Kasumi-1 (cell line): Measurements from ENCODE around the gene NFX1.

Source experiments
- DNase-seq, 2 experiments: peaks; one replicate each; lab custom pipeline; 2025; lab: John Stamatoyannopoulos, UW

NFX1 gene

DNA sequence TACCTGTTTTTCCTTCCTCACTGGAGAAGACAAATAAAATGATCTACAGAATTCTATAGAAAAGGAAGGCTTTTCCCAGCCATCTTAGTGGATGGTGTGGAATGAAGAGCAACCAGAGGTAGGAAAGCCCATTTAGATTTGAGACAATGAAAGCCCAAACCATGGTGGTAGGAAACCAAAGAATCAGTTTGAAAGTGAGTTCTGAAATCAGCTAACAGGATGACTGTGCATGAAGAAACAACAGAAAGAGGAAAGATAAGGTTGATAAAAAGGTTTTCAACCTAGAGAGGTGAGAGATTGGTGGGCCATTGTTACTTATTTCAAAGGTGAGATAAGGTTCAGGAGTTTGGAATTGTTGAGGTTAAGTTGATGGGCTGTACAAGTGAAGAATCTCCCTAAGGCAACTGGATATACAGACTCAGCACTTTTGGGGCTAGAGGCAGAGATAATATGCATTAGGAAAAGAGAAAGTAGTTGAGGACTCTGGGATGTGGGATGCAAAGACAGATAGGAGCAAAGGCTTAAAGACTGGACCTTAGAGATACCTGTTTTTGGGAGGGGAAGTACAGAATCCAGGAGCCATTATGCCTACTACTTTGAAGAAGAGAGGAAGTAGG lies 23.1 kb upstream of the NFX1 start:
- no peak for DNase-seq

DNA sequence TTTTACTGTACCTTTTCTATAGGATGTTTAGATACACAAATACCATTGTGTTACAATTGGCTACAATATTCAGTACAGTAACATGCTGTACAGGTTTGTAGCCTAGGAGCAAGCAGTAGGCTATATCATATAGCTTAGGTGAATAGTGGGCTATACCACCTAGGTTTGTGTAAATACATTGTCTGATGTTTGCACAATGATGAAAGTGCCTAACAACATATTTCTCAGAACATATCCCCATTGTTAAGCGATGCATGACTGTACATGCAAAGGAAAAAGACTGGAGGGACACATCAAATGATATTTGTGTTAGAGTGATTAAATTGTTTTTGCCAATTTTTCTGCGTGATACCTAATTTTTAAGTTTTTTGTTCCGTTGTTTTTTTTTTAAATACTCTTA lies 20.2 kb upstream of the NFX1 start:
- no peak for DNase-seq

DNA sequence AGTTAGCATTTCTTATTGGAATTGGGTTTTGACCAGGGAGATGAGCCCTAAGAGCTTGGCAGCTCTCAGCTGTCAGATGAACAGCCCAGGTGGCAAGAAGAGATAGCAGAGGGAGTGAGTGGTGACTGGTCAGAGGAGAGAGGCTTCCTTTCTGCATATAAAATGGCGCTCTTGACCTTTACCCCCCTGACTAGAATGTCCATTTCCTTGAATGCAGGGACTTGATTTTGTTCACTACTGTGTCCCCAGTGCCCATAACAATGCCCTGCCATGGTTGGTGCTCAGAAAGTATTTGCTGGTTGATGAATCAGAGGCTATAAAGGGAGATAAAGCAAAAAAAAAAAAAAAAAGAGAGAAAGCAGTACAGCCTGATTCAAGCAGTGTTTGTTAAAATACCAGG lies 18.3 kb upstream of the NFX1 start:
- no peak for DNase-seq

DNA sequence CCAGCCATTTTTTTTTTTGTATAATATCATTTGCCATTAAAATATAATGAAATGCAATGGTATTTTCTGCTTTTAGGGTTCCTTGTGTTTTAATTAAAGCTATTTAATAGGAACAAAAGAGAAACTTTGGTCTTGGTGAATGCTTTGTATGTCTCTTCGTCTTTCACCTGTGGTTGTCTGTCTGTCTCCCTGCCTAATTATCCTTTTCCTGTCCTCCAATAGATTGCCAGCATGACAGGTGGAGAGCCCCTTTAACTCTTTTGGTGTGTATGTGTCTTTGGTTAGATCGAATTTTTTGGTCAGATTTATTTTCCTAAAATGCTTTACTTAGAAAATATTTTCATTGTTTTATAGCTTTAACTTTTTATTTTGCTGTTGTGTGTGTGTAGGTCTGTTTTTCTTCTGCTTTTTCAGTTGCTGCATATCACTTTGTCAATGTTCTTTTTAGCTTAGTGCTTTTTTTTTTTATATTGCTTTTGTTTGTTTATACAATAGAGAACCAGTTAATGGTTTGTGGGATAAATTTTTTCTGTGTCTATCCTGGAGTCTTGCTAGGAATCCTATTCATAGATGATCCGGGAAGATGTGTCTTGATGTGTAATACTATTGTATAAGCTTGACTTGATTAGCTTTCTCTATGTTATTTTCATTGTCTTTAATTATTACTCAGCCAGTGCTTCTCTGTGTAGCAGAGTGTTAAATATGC lies 16.9 kb upstream of the NFX1 start:
- DNase-seq: no peak

DNA sequence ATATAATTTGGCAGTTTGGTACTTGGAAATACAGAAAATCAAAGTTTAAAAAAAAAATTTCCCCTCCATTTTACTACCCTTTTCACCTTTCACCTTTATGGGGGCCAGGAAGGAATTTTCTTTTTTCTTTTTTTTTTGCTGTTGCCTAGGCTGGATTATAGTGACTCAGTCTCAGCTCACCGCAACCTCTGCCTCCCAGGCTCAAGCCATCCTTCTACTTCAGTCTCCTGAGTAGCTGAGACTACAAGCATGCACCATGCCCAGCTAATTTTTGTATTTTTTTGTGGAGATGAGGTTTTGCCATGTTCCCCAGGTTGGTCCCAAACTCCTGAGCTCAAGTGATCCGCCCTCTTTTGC lies 16.4 kb upstream of the NFX1 start:
- DNase-seq: no peak

DNA sequence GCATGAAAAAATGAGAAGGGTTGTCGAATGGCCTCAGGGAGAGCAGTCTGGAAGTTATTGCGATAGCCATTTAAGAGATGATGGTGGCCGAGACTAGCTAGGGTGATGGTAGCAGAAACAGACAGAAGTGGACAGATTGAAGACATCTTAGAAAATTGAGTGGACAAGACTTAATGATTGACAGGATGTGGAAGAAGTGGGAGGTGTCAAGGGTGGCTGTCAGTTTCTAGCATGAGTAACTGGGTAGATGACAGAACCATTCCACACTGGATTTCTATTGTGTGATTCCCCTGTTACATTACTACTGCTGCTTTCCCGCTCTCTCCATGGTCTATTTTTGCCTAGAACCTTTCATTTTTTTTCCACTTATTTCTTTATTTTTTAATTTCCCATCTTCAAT lies 12.8 kb upstream of the NFX1 start:
- DNase-seq: no peak

DNA sequence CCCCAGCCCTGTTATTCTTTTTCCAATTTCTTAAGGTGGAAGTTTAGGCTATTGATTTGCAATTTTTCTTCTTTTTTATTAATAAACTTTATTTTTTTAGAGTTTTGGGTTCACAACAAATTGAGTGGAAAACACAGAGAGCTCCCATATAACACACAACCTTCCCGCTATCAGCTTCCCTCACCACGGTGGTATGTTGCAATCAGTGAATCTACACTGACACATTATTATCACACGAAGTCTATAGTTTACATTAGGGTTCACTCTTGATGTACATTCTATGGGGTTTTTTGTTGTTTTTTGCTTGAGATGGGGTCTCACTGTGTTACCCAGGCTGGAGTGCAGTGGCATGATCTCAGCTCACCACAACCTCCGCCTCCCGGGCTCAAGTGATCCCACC lies 4.8 kb upstream of the NFX1 start:
- DNase-seq: no peak

DNA sequence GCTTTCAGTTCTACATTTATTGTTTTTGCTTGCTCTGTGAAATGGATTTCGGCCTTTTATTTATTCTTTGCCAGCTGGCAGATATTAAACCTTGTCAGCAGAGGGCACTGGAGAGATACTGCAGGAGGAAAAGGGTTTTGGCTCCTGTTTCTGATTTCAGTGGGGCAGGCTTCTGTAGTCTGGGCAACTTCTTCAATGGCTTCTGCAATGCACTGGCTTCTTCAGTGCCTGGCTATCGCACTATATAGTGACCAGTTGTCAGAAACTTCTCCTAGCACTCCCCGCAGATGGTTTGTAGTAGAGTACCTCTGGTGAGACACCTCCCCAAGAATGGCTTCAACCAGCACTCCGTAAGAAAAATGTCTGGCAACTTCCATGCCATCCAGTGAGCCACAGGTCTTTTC lies 3.2 kb upstream of the NFX1 start:
- DNase-seq: peak; percentile 86 to 91

DNA sequence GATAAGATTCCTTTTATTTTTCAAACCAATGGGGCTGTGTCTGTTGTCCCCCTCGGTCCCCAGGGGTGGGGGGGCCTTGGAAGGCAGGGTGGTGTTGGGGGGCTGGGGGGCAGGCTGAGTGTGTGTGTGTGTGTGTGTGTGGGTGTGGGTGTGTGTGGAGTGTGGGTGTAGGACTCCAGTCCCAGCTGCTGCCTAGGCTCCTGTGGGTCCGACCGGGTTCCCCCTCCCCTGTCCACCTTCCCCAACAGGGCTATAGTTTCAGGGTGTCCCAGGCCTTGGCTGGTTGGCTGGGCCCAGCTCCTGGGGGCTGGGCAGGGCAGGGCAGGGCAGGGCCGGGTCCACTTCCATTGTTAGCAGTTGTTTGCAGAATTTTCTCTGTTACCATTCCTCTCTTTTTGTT lies 2.1 kb upstream of the NFX1 start:
- DNase-seq: no peak

DNA sequence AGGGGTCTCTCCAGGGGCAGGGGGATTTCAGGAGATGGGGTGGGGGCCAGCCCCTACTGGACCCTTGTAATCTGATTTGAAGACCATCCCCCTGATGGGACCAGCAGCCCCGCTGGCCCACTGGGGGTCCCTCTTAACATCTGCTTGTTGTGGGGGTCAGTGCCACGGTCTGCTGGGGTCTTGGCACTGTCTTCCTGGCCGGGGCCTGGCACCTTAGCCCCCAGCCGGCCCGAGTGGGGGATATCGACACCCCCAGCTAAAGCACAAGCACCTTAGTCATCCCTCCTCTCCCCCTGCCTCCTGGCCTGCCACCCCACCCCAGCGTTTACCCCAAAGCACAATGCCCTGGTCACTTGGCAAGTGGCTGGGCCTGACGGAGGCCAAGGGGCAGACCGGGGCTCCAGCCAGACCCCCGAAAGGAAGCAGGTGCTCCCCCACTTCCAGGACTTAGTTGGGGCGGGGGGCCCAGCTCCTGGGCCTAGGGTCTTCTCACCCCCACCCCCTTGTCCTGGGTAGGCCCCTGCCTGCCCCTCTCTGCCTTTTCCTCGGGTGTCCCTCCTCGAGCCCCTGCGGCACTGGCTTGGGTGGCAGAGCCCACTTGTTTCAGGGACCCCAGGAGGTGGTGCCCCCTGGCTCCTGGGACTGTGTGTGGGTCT lies 1.4 kb upstream of the NFX1 start:
- no peak for DNase-seq

DNA sequence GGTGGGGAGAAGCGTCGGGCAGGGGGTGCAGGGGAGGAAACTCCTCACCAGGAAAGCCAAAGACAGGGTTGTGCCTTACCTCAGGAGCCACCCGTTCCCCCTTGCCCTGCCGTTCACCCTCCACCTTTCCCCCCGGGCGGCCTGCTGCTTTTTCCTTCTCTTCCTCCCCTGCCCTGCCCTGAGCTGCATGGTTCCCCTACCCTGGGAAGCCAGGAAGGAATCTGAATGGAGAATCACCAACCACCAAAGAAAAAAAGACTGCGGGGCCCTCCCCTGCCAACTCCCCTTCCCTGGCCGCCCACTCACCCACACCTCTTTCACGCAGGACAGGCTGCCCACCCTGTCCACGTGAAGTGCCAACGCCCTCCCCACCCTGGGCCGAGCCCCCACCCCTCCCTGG lies 820 bp upstream of the NFX1 start:
- DNase-seq: no peak

DNA sequence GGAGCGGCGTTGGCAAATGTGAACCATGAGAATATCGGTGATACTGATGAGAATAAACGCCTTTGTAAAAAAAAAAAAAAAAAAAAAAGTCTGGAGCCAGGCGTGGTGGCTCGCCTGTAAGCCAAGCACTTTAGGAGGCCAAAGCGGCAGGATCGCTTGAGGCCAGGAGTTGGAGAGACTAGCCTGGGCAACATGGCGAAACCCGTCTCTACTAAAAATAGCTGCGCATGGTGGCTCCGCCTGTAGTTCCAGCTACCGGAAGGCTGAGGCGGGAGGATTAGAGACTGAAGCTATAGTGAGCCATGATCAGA lies 425 bp upstream of the NFX1 start:
- no peak for DNase-seq

DNA sequence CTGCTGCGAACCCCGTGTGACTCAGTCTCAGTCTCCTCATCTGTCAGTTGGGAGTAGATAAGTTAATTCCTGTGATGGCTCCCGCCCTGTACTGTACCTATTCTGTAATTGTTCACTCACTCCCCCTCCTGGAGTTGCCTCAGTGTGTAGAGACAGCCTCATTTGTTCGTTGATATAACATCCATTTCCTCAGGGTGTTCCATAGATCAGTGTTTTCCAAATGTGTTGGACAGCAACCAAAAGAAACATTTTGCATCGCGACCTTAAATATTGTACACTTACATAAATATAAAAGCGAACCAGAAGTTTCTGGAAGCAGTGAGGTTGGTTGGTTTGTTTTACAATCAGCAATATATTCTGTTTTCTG lies 698 bp downstream of the NFX1 start:
- peak in 1 of 2 experiments; percentile 28 for DNase-seq

DNA sequence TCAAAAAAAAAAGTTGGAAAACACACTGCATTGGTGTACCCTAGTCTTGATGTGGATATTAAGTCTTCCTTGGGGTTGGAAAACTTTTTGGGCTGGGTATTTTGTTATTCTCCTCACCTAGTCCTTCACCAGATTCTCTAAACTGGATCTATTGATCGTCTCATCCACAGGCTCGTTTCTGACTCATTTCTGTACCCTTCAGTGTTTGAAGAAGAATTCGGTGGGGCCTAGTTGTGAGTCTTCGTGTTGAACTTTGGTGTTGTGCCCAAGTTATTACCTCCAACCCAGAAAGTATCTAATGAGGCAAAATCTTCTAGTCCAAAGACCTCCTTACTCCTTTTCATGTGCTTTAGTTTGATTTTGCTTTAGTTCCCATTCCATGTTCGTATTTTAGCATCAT lies 1.6 kb downstream of the NFX1 start:
- no peak for DNase-seq

DNA sequence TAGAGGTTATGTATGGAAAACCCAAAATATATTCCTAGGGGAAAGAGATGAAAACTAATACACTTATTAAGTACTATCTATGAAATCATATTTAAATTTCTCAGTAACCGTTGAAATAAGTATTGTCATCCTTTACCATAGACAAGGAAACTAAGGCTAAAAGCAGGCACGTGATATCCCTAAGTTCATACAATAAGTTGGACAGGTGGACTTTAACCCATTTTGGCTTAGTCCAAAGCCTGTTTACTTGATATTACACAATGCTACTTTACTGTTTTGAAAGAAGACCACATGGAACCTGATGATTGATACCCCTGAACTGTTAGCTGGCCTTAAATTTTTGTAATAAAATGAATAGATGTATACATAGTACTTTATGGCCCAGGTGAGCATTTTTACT lies 3.5 kb downstream of the NFX1 start:
- no peak for DNase-seq

DNA sequence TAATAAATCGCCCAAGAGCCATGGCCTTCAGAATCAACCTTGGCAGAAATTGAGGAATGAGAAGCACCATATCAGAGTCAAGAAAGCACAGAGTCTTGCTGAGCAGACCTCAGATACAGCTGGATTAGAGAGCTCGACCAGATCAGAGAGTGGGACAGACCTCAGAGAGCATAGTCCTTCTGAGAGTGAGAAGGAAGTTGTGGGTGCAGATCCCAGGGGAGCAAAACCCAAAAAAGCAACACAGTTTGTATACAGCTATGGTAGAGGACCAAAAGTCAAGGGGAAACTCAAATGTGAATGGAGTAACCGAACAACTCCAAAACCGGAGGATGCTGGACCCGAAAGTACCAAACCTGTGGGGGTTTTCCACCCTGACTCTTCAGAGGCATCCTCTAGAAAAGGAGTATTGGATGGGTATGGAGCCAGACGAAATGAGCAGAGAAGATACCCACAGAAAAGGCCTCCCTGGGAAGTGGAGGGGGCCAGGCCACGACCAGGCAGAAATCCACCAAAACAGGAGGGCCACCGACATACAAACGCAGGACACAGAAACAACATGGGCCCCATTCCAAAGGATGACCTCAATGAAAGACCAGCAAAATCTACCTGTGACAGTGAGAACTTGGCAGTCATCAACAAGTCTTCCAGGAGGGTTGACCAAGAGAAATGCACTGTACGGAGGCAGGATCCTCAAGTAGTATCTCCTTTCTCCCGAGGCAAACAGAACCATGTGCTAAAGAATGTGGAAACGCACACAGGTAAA lies 4.5 kb downstream of the NFX1 start:
- DNase-seq: no peak

DNA sequence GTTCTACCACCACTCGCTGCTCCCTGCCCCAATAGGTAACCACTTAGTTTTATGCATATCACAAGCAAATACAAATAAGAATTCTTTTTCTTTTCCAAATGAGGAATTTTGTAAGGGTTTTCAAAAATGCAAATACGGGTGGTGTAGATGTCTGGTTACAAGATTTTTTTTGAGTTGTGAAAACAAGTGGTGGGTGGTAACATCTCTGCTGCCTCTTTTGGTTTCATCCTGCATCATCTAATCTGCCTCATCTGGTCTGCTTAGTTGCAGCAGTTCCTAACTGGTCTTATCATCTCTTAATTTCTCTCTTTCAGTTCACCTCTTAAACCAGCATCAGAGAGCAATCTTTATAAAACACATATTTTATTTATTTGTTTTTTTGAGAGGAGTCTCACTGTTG lies 5.3 kb downstream of the NFX1 start:
- no peak for DNase-seq

DNA sequence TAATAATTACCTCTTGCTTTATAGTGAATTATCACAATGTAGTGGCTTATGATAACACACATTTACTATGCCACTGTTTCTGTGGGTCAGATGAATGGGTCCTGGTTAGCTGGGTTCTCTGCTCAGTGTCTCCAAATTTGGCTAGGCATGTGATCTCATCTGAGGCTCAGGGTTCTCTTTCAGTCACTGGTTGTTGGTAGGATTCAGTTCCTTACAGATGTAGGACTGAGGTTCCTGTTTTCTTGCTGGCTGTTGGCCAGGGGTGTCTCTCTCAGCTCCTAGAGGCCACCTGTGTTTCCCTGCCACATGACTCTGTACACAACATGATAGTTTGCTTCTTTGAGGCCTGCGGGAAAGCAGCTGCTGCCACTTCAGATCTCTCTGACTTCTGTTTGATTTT lies 7.1 kb downstream of the NFX1 start:
- DNase-seq: peak; percentile 88 to 90

DNA sequence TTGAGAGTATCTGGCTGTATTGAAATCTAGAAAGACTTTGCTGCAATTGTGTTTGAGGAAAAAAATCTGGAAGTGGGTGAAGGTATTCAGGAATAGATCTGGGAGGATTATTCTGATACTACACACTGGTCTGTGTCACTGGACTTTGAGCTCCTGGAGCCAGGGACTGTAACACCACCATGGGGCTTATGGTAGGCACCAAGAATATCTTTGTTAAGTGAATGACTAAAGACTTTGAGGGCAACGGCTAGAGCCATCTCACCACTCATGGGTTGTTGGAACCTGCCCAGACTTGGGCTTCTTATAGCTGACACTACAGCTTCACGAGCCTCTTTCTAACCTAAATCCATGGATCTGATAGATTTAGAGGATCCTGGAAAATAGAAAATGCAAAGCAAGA lies 10.2 kb downstream of the NFX1 start:
- no peak for DNase-seq

DNA sequence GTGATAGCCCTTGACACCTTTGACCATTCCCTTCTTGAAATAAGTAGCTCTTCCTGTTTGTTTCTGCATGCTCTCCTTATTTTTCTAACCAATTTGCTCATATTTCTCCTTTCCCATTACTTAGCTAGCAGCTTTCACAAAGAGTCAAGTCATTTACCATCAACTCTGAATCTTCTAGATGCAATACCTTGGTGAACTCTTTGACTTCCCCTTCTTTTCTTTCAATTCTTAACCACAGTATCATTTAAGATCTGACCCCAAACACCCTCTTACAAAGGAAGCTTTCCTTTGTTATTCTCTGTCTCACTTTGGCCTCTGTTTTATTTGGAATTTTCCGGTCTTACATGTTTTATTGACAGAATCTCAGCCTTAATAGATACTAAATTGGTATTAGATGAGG lies 14.0 kb downstream of the NFX1 start:
- no peak for DNase-seq

DNA sequence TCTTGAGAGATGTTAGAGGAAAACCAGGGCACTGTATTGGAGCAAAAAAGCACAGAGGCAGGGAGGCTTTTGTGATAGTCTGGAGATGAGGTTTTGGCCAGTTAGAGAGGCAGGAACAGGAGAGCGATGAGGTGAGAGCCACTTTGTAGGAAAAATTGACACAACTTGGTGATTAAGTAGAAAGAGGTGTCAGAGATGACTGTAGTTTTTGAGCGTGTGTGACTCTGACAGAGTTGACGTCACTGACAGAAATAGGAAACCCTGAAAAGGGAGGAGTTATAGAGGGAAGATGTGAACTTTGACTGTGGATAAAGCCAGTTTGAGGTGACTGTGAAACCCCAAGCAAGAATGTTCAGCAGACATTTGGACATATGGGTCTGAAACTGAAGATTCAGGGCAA lies 15.7 kb downstream of the NFX1 start:
- DNase-seq: no peak

DNA sequence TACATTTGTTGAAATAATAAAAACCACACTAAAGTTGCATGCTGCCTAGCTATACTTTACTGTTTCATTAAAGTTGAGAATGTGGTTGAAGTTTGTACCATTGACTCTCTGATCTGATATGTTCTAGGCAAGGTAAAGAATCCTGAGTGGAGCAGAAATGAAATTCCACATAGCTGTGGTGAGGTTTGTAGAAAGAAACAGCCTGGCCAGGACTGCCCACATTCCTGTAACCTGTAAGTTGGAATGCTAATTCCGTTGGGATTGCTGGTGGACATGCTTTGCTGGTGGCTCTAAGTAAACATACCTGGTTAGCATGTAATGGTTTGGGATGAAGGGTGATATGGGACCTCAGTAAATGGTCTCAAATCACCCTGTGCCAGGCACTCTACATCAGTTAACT lies 16.8 kb downstream of the NFX1 start:
- no peak for DNase-seq

DNA sequence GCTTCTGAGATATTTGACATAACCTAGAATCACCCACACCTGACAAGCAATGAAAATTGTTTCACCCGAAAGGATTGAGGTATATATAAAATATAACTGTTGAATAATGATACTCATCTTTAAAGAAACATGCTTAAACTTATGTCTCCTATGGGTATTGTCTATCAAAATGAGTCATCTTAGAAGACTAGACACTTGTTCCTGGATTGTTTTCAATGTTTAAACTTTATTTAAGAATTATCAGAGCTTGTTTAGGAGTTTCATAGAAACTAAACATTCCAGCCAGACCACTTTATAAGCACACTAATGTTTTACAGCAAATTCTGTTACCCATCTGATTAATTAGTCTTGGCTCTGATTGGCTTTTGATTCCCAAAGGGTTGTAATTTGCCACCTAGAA lies 19.6 kb downstream of the NFX1 start:
- DNase-seq: no peak
